K562 (cell line): ENCODE measurements around the gene CLEC19A. TPM values are rescaled to one million over a fixed set of nuclear protein-coding genes. Genes with fewer than 3 reads are reported as not detected.
A peak's percentile ranks its signal among the peaks of the same experiment; 100 is the strongest.

Experiments
- ATAC-seq: fragments of 200-7000 bp; cut with Tn5 transposase; 3 replicates; pipeline ENCODE4 v1.9.1; 2020; ENCODE audit warnings: moderate library complexity
- BruUV-seq: library from RNA; stranded (reverse); fragments of 400-500 nt; replicated peaks from 2 replicates; lab custom pipeline; 2021; lab: Mats Ljungman, UMichigan
- CTCF ChIA-PET: fragments of 300-600 bp; formaldehyde crosslinking; extraction: SDS; loops from one replicate; lab custom pipeline; 2021; ENCODE audit warnings: low intra/inter-chr PET ratio; lab: Yijun Ruan, JAX
- POLR2A ChIA-PET: fragments of 300-600, 350-650 bp; sonication (Branson Sonifier 250); formaldehyde crosslinking; extraction: SDS; loops from one replicate; lab custom pipeline; 2021; ENCODE audit warnings: antibody characterized with exemption, inconsistent platforms; lab: Yijun Ruan, JAX
- DNase-seq, 4 experiments: peaks; one replicate each; pipeline versions ENCODE4 v3.0.0 to v3.0.0-alpha.2; 2011 to 2018; ENCODE audit warnings: low spot score in 3 of 4, mixed read lengths in 3 of 4; ENCODE audit errors: extremely low read depth in 1 of 4
- FAIRE-seq: peaks from 2 replicates; lab custom pipeline; 2011; peaks lifted over from hg19 to GRCh38; lab: Jason Lieb, UNC
- H2AFZ ChIP-seq: 2 replicates; pipeline ENCODE4 v1.6.0; 2011; ENCODE audit warnings: low read depth, low read length, control low read depth, inconsistent platforms
- H3K27ac ChIP-seq: fragments of 200-600 bp; 3 replicates; pipeline ENCODE4 v1.8.0; 2011; ENCODE audit warnings: low read depth, mild to moderate bottlenecking, control low read depth, inconsistent platforms, low read length, moderate library complexity, mixed read lengths; ENCODE audit errors: extremely low read depth
- H3K27me3 ChIP-seq, 2 experiments: fragments of 300-600 bp in 1 of 2; 2 replicates in 1 of 2; 3 replicates in 1 of 2; pipeline versions ENCODE4 v1.6.0 to v1.8.0; 2011; ENCODE audit warnings: inconsistent platforms in 2 of 2, low read length in 2 of 2, mild to moderate bottlenecking in 1 of 2, mixed read lengths in 1 of 2, moderate library complexity in 1 of 2; ENCODE audit not compliant: control insufficient read depth in 2 of 2, insufficient read depth in 2 of 2
- H3K36me3 ChIP-seq: fragments of 300-600 bp; 3 replicates; pipeline ENCODE4 v1.8.0; 2011; ENCODE audit warnings: mild to moderate bottlenecking, low read length, inconsistent platforms; ENCODE audit not compliant: control insufficient read depth, insufficient read depth
- H3K4me1 ChIP-seq, 2 experiments: fragments of 200-600 bp in 1 of 2; replicated peaks in 1 of 2; 2 replicates in 1 of 2; 3 replicates in 1 of 2; pipeline versions ENCODE4 v1.5.1 to v1.8.0; 2011; ENCODE audit warnings: inconsistent platforms in 2 of 2, low read length in 2 of 2, mild to moderate bottlenecking in 1 of 2, mixed read lengths in 1 of 2, moderate library complexity in 1 of 2; ENCODE audit not compliant: control insufficient read depth in 2 of 2, insufficient read depth in 2 of 2
- H3K4me2 ChIP-seq: 2 replicates; pipeline ENCODE4 v1.6.1; 2011; ENCODE audit warnings: low read length, control low read depth, inconsistent platforms, mixed read lengths; ENCODE audit not compliant: insufficient read depth
- H3K4me3 ChIP-seq: fragments of 200-600 bp; sonication (generic), shearing (Covaris generic); 2 replicates; pipeline ENCODE4 v1.5.1; 2016; ENCODE audit warnings: control low read depth, inconsistent platforms
- H3K79me2 ChIP-seq: fragments of 200-600 bp; 3 replicates; pipeline ENCODE4 v1.8.0; 2011; ENCODE audit warnings: low read length, inconsistent platforms; ENCODE audit not compliant: control insufficient read depth, insufficient read depth
- H3K9ac ChIP-seq, 2 experiments: 2 replicates each; pipeline versions ENCODE4 v1.6.0 to v1.6.1; 2011; ENCODE audit warnings: low read depth in 2 of 2, low read length in 2 of 2, control low read depth in 1 of 2, inconsistent platforms in 1 of 2, mild to moderate bottlenecking in 1 of 2, mixed read lengths in 1 of 2; ENCODE audit not compliant: insufficient read depth in 1 of 2
- H3K9me1 ChIP-seq: one replicate; pipeline ENCODE4 v1.6.0; 2011; ENCODE audit warnings: inconsistent platforms, mild to moderate bottlenecking, low read length, moderate library complexity; ENCODE audit not compliant: control insufficient read depth, insufficient read depth
- H3K9me3 ChIP-seq: replicated peaks from 2 replicates; pipeline ENCODE4 v1.5.1; 2011; ENCODE audit warnings: low read depth, low read length, inconsistent platforms; ENCODE audit not compliant: control insufficient read depth, insufficient read depth
- H4K20me1 ChIP-seq: replicated peaks from 2 replicates; pipeline ENCODE4 v1.6.1; 2011; ENCODE audit warnings: low read length, inconsistent platforms, mixed read lengths; ENCODE audit not compliant: control insufficient read depth, insufficient read depth
- GABPA ChIP-seq: fragments of 200-800 bp; sonication (Bioruptor generic); conservative IDR thresholded peaks from 2 replicates; pipeline ENCODE4 v1.6.1; 2016; ENCODE audit warnings: low read depth, missing genetic modification characterization, missing compliant biosample characterization
- HOMEZ ChIP-seq: fragments of 250-450 bp; sonication (Bioruptor Pico); IDR thresholded peaks from 2 replicates; pipeline ENCODE4 v1.4.0; 2020; ENCODE audit warnings: mild to moderate bottlenecking, moderate library complexity
- NFYB ChIP-seq: IDR thresholded peaks from 2 replicates; pipeline ENCODE4 v1.6.1; 2011; ENCODE audit warnings: mild to moderate bottlenecking, moderate library complexity; ENCODE audit not compliant: insufficient read length; ENCODE audit errors: extremely low read depth
- PHF21A ChIP-seq: fragments of 450-650 bp; IDR thresholded peaks from 2 replicates; pipeline ENCODE4 v1.6.1; 2017; ENCODE audit warnings: low read depth, borderline replicate concordance
- ZNF143 ChIP-seq: sonication (generic); formaldehyde crosslinking; IDR thresholded peaks from 2 replicates; pipeline ENCODE4 v1.9.0; 2022; ENCODE audit warnings: mild to moderate bottlenecking, missing genetic modification reagents
- ZNF316 ChIP-seq: fragments of 450-650 bp; IDR thresholded peaks from 2 replicates; pipeline ENCODE4 v1.6.1; 2016
- ZNF766 ChIP-seq: fragments of 200-800 bp; sonication (Bioruptor generic); conservative IDR thresholded peaks from 2 replicates; pipeline ENCODE4 v1.6.1; 2016; ENCODE audit warnings: missing genetic modification characterization, missing compliant biosample characterization
- WGBS: fragments of 100-300 bp; shearing (Covaris generic); methylation state at CpG from one replicate; pipeline ENCODE4 v1.1.6; 2016; ENCODE audit warnings: low coverage, mixed read lengths; ENCODE audit not compliant: insufficient coverage; ENCODE audit errors: missing lambda C conversion rate; 5-methylcytosine and 5-hydroxymethylcytosine counted together
- in situ Hi-C: fragments of 300-500 bp; cut with MboI; formaldehyde crosslinking; loops from 4 replicates; pipeline ENCODE4 v1.15.0; 2018; ENCODE audit warnings: inconsistent platforms, mixed read lengths
- intact Hi-C: fragments of 100-400 bp; cut with micrococcal nuclease; formaldehyde crosslinking; loops from 2 replicates; pipeline ENCODE4 v1.14.2; 2022
- polyA plus RNA-seq, 8 experiments: library from polyadenylated mRNA; depleted of rRNA in 4 of 8; stranded (reverse) in 5 of 8; unstranded in 3 of 8; fragments of >200 nt; fragmentation: Nextera tagmentation in 2 of 8; fragmentation: Illumina TruSeq in 1 of 8; extraction: Ambion mirVana in 2 of 8; extraction: Trizol in 1 of 8; gene quantifications; 2 replicates each; pipeline versions ENCODE4 v1.2.1 to v1.2.3, GENCODE V29; 2011 to 2014; ENCODE audit warnings: inconsistent platforms in 1 of 8, missing spikeins in 1 of 8
- total RNA-seq, 7 experiments: library from RNA; depleted of rRNA in 6 of 7; stranded (reverse); fragments of >200 nt in 6 of 7; fragmentation: Illumina TruSeq in 2 of 7; extraction: Trizol in 2 of 7; gene quantifications; 2 replicates each; pipeline versions ENCODE4 v1.2.1 to v1.2.3, GENCODE V29; 2011 to 2021; ENCODE audit warnings: low replicate concordance in 1 of 7
- TF ChIP-seq, protein P1 (sequence below): sonication (generic); formaldehyde crosslinking; IDR thresholded peaks from 2 replicates; pipeline ENCODE4 v1.8.0; 2022; ENCODE audit warnings: mild to moderate bottlenecking, missing genetic modification reagents

CLEC19A gene
- total and polyA plus RNA-seq, 9 of the 15 experiments (the other 6 are each of a cell fraction or from before 2014, with no cell fraction given) = not detected

GRCh38 chr16:19269098-19269497, 16.4 kb upstream of the CLEC19A start:
- TF ChIP-seq HOMEZ (CRISPR knock-in tag) = no peak
- TF ChIP-seq NFYB = no peak
- TF ChIP-seq ZNF316 = peak; percentile 11; the same call in 1 of the 2 replicates
- TF ChIP-seq GABPA (tag) = no peak
- TF ChIP-seq ZNF143 (CRISPR knock-in tag) = no peak
- no peak for TF ChIP-seq PHF21A
- TF ChIP-seq, protein P1, sequence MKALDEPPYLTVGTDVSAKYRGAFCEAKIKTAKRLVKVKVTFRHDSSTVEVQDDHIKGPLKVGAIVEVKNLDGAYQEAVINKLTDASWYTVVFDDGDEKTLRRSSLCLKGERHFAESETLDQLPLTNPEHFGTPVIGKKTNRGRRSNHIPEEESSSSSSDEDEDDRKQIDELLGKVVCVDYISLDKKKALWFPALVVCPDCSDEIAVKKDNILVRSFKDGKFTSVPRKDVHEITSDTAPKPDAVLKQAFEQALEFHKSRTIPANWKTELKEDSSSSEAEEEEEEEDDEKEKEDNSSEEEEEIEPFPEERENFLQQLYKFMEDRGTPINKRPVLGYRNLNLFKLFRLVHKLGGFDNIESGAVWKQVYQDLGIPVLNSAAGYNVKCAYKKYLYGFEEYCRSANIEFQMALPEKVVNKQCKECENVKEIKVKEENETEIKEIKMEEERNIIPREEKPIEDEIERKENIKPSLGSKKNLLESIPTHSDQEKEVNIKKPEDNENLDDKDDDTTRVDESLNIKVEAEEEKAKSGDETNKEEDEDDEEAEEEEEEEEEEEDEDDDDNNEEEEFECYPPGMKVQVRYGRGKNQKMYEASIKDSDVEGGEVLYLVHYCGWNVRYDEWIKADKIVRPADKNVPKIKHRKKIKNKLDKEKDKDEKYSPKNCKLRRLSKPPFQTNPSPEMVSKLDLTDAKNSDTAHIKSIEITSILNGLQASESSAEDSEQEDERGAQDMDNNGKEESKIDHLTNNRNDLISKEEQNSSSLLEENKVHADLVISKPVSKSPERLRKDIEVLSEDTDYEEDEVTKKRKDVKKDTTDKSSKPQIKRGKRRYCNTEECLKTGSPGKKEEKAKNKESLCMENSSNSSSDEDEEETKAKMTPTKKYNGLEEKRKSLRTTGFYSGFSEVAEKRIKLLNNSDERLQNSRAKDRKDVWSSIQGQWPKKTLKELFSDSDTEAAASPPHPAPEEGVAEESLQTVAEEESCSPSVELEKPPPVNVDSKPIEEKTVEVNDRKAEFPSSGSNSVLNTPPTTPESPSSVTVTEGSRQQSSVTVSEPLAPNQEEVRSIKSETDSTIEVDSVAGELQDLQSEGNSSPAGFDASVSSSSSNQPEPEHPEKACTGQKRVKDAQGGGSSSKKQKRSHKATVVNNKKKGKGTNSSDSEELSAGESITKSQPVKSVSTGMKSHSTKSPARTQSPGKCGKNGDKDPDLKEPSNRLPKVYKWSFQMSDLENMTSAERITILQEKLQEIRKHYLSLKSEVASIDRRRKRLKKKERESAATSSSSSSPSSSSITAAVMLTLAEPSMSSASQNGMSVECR = no peak
- TF ChIP-seq ZNF766 (CRISPR knock-in tag) = 0 out of 2 replicates have a peak, but pooled peaks have one; percentile 44
- TF ChIP-seq, all 486 proteins: peak for 2
- FAIRE-seq (no peak), DNase-seq (no peak), ATAC-seq (no peak)
- H3K9me3 ChIP-seq = no peaks in the 10 kb centered on the region; the same call in 1 of the 2 replicates
- intact Hi-C loops (no loop called here), in situ Hi-C loops (no loop called here)
- ChIA-PET CTCF (no interaction called here), POLR2A (interaction anchor here (1.1 kb wide), 1 partner anchor 16 kb away, joined by 4 read pairs; the partner anchor contains the start of gene CLEC19A)
- H3K79me2 ChIP-seq = no peaks in the 10 kb centered on the region
- BruUV-seq = no TSS peak
- H2AFZ ChIP-seq = no peak overlapping the region
- H3K36me3 ChIP-seq = no peaks in the 10 kb centered on the region
- H3K4me3 ChIP-seq = no peak overlapping the region
- 0% methylated on average over 2 of the region's 2 CpGs for WGBS
- H3K9me1 ChIP-seq = no peaks in the 10 kb centered on the region
- no peak overlapping the region for H3K9ac ChIP-seq
- no peak overlapping the region for H3K4me2 ChIP-seq
- H3K27ac ChIP-seq = no peak overlapping the region
- no peaks in the 10 kb centered on the region for H4K20me1 ChIP-seq
- peaks cover 0 to 9% of the 10 kb centered on the region in 2 experiments; a peak in 2 of 5 replicates for H3K27me3 ChIP-seq
- H3K4me1 ChIP-seq = no peaks in the 10 kb centered on the region
